ENCODE measurements around the gene TERB1.

The TERB1 gene

DNA sequence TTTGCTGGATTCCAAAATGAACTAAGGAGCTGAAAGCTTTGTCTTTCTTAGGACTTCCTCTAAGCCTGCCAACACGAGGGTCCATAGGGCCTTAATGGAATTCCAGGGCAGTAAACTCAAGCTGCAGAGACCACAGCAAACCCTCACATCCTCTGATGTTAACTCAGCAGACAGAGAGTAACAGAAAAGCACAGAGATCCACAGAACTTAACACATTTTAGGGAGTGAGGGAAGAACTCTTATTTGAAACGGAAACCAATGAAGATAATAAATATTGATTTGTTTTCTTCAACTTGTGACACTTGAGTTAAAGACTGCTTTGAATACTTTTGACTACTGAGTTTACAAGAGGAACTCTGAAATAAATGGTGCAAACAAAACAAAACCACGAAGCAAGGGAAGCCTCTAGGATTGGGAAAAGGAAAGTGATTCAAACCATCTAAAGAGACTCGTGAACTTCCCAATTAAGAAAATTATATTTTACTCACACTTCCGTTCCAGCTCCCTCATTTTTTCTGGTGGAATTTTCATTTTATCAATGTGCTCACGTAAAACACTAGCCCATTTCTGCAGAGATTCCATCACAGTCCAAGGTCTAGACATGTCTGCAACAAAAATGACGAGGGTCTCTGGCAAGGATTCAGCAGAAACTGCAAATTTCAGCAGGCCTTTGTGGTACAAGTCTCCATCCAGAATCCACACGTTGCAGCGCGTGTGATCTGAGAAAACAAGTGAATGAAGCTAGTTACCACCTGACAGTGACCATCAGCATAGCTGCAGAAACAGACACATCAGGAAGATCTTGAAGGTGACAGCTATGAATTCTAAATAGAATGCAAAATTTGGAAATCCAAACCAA, 59.2 kb downstream of the TERB1 start:
- TF ChIP-seq, protein P1, sequence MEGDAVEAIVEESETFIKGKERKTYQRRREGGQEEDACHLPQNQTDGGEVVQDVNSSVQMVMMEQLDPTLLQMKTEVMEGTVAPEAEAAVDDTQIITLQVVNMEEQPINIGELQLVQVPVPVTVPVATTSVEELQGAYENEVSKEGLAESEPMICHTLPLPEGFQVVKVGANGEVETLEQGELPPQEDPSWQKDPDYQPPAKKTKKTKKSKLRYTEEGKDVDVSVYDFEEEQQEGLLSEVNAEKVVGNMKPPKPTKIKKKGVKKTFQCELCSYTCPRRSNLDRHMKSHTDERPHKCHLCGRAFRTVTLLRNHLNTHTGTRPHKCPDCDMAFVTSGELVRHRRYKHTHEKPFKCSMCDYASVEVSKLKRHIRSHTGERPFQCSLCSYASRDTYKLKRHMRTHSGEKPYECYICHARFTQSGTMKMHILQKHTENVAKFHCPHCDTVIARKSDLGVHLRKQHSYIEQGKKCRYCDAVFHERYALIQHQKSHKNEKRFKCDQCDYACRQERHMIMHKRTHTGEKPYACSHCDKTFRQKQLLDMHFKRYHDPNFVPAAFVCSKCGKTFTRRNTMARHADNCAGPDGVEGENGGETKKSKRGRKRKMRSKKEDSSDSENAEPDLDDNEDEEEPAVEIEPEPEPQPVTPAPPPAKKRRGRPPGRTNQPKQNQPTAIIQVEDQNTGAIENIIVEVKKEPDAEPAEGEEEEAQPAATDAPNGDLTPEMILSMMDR (IDR thresholded peaks at IDR 0.05; ENCODE audit: low read depth, low read length, missing control alignments) = no peak
- no peak for DNase-seq (ENCODE audit: extremely low read depth, low read depth)
- H3K4me3 ChIP-seq (replicated peaks; ENCODE audit: low read depth, low read length) = no peak overlapping the region

DNA sequence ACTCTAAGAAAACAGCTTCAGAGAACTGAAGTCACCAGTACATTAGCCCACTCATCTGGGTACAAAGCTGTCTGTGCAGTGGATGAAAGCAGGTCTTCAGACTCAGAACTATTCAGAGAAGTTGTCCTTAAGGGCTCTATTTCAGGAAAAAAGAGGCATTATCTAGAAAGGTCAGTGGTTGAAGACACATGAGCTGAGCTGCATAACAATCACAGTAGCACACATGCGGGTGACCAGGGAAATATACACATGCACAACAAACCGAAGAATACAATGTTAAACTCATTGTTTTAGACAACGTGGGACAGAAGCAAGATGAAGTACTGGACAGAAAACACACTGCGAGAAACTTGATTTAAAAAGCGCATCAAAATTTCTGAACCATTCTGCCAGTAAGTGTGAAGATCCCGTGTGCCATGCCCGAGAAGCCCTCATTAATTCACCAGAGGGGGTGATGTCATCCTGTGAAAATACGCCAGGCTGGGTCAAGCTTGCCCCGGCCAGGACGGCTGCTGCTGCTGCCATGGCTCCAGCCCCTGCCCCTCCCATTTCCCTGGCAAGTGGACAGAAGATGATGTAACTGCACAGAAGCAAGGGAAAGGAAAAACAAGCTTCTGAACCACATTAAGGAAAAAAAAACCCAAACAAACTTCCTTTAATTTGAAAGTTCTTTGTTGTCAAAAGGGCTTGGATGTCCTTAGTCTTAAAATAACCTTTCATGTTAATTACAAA, 60.0 kb downstream of the TERB1 start:
- TF ChIP-seq, protein P1 (IDR thresholded peaks at IDR 0.05; ENCODE audit: low read depth, low read length, missing control alignments) = no peak
- H3K4me3 ChIP-seq (replicated peaks; ENCODE audit: low read depth, low read length) = no peak overlapping the region
- DNase-seq (ENCODE audit: extremely low read depth, low read depth) = peak; percentile 69

GRCh38 chr16:66740533-66740932, 60.9 kb downstream of the TERB1 start:
- no peak for DNase-seq (ENCODE audit: extremely low read depth, low read depth)
- H3K4me3 ChIP-seq (replicated peaks; ENCODE audit: low read depth, low read length) = no peak overlapping the region
- TF ChIP-seq, protein P1 (IDR thresholded peaks at IDR 0.05; ENCODE audit: low read depth, low read length, missing control alignments) = no peak

GRCh38 chr16:66740010-66740409, 61.4 kb downstream of the TERB1 start:
- H3K4me3 ChIP-seq (replicated peaks; ENCODE audit: low read depth, low read length) = no peak overlapping the region
- no peak for DNase-seq (ENCODE audit: extremely low read depth, low read depth)
- TF ChIP-seq, protein P1 (IDR thresholded peaks at IDR 0.05; ENCODE audit: low read depth, low read length, missing control alignments) = peak; percentile 70

- no peak overlapping the region for H3K4me3 ChIP-seq (replicated peaks; ENCODE audit: low read depth, low read length)
- TF ChIP-seq, protein P1 (IDR thresholded peaks at IDR 0.05; ENCODE audit: low read depth, low read length, missing control alignments) = no peak
- DNase-seq (ENCODE audit: extremely low read depth, low read depth) = no peak
Measured at GRCh38 chr16:66735891-66736290, 65.5 kb downstream of the TERB1 start.

GRCh38 chr16:66731101-66731500, 70.3 kb downstream of the TERB1 start:
- TF ChIP-seq, protein P1 (IDR thresholded peaks at IDR 0.05; ENCODE audit: low read depth, low read length, missing control alignments) = no peak
- H3K4me3 ChIP-seq (replicated peaks; ENCODE audit: low read depth, low read length) = no peak overlapping the region
- DNase-seq (ENCODE audit: extremely low read depth, low read depth) = no peak

Measured in HFF-Myc (cell line).